RWPE2 (cell line): Measurements from ENCODE around the gene PPIAL4G.
A peak's percentile ranks its signal among the peaks of the same experiment; 100 is the strongest.
"Not testable (repeated sequence)": the region's sequence is repeated elsewhere in the genome, so short reads cannot be mapped to it uniquely, and the experiment has no call there.

Source experiments
- ATAC-seq: fragments of 200-7000 bp; cut with Tn5 transposase; 3 replicates; pipeline ENCODE4 v1.9.1; 2021; ENCODE audit warnings: low read depth
- DNase-seq: peaks from one replicate; pipeline ENCODE4 v3.0.0-alpha.2; 2020; ENCODE audit warnings: low spot score
- H3K27ac ChIP-seq: fragments of 450-650 bp; 2 replicates; pipeline ENCODE4 v1.5.1; 2017; ENCODE audit warnings: mild to moderate bottlenecking; ENCODE audit not compliant: poor library complexity, severe bottlenecking
- H3K27me3 ChIP-seq: fragments of 250-450 bp; sonication (Bioruptor Pico); 2 replicates; pipeline ENCODE4 v1.5.1; 2021; ENCODE audit warnings: mild to moderate bottlenecking, moderate library complexity; ENCODE audit not compliant: insufficient read depth, poor library complexity, severe bottlenecking
- H3K36me3 ChIP-seq: fragments of 250-450 bp; sonication (Bioruptor Pico); 2 replicates; pipeline ENCODE4 v1.5.1; 2020; ENCODE audit warnings: low read depth, mild to moderate bottlenecking, moderate library complexity
- H3K4me1 ChIP-seq: fragments of 250-450 bp; sonication (Bioruptor Pico); 2 replicates; pipeline ENCODE4 v1.5.1; 2021; ENCODE audit warnings: mild to moderate bottlenecking, moderate library complexity; ENCODE audit not compliant: insufficient read depth, poor library complexity, severe bottlenecking
- H3K4me3 ChIP-seq: fragments of 250-450 bp; sonication (Bioruptor Pico); 2 replicates; pipeline ENCODE4 v1.5.1; 2021; ENCODE audit warnings: mild to moderate bottlenecking, moderate library complexity; ENCODE audit not compliant: severe bottlenecking
- H3K9me3 ChIP-seq: fragments of 250-450 bp; sonication (Bioruptor Pico); 2 replicates; pipeline ENCODE4 v1.5.1; 2021; ENCODE audit warnings: mild to moderate bottlenecking, moderate library complexity; ENCODE audit not compliant: severe bottlenecking
- CTCF ChIP-seq: fragments of 450-650 bp; IDR thresholded peaks from one replicate; pipeline ENCODE4 v1.5.1; 2017; ENCODE audit warnings: mild to moderate bottlenecking, moderate library complexity; ENCODE audit not compliant: poor library complexity, severe bottlenecking

Gene PPIAL4G

GRCh38 chr1:148481134-148481533 lies 2.0 kb downstream of the PPIAL4G start:
- not testable (repeated sequence) for DNase-seq, H3K36me3 ChIP-seq, H3K27me3 ChIP-seq, H3K9me3 ChIP-seq, H3K4me1 ChIP-seq, ATAC-seq, H3K27ac ChIP-seq, H3K4me3 ChIP-seq

- H3K36me3 ChIP-seq, DNase-seq, H3K9me3 ChIP-seq, H3K27me3 ChIP-seq, ATAC-seq, H3K4me1 ChIP-seq: not testable (repeated sequence)
- H3K4me3 ChIP-seq, result peak overlapping the region; percentile 43
- H3K27ac ChIP-seq, result peak overlapping the region; percentile 68
These were observed 23.4 kb downstream of the PPIAL4G start for GRCh38 chr1:148459694-148460093.

DNA sequence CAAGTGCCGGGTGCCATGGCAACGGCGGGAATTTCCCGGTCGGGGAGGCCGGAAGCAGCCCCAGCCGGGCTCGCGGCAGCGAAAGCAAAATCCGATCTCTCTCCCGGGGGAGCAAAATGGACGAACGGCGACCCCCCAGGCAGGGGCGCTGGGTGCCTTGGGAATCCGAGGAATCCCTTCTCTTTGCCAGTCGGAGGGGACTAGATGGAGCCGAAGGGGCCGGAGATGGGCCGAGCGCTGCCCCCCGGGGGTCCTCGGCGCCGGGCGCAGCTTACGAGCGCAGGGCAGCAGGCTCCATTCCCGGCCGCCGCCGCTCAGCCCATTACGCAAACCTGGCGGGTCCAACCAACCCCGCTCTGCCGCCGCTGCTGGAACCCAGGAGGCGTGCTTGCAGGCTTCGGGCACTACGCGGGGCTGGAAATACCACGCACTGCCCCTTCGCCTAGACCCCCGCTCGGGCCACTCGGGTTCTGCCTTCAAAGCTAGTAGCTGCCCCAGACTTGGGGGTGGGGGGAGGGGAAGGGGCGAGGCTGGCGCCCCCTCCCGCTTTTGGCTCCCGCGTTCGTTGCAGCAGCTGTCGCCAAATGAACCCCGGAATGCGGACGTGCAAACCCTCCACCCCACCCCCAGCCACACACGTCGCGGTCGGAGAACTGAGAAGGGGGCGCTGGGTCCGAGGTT lies 24.1 kb downstream of the PPIAL4G start:
- not testable (repeated sequence) for H3K27me3 ChIP-seq, H3K36me3 ChIP-seq, DNase-seq, ATAC-seq, H3K4me1 ChIP-seq, H3K9me3 ChIP-seq
- Histone ChIP-seq H3K27ac (peak overlapping the region; percentile 68), H3K4me3 (peak overlapping the region; percentile 43)

DNA sequence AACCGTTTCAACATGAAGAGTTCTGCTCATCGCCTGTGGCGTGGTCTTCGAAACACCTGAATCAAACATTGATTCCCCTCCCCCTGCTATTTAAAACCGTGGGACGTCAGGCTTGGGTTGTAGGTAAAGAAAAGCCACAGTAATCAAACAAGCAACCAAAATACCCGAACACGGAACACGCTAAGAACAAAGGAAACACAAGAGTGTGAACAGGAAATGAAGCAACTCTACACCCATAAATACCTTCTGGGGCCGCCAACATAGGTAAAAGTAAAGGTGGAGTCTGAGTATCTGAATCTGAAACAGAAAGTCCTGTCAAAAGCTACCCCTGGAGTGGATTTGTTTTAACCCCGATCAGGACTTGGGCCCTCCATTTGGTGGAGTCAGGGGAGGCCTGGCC lies 24.7 kb downstream of the PPIAL4G start:
- ATAC-seq, H3K36me3 ChIP-seq, DNase-seq, H3K4me1 ChIP-seq, H3K9me3 ChIP-seq, H3K27me3 ChIP-seq: not testable (repeated sequence)
- H3K4me3 ChIP-seq, result peak overlapping the region; percentile 43
- H3K27ac ChIP-seq, result peak overlapping the region; percentile 68

DNA sequence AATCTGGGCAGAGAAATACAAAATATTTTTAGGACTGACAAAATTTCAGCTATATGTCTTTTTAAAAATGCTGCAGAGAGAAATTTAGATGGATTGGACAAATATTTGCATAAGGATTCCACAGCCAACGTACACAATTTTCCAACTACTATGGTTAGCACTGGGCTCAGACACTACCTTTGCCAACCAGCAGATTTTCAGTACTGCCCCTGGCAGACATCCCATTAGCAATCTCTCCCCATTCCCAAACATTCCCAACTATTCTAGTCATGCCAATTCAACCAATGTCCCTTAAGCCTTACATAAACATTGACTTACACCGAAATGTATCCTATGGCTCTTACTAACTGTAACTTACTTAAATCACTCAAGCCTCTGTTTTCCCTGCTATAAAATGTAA lies 30.3 kb downstream of the PPIAL4G start:
- not testable (repeated sequence) for H3K36me3 ChIP-seq, H3K27ac ChIP-seq, H3K4me1 ChIP-seq, H3K9me3 ChIP-seq, ATAC-seq, H3K4me3 ChIP-seq, DNase-seq, H3K27me3 ChIP-seq

- H3K4me3 ChIP-seq, ATAC-seq, H3K36me3 ChIP-seq, H3K9me3 ChIP-seq, H3K27ac ChIP-seq, H3K4me1 ChIP-seq, H3K27me3 ChIP-seq, DNase-seq: not testable (repeated sequence)
These were observed 43.3 kb downstream of the PPIAL4G start for GRCh38 chr1:148439654-148440325.

DNA sequence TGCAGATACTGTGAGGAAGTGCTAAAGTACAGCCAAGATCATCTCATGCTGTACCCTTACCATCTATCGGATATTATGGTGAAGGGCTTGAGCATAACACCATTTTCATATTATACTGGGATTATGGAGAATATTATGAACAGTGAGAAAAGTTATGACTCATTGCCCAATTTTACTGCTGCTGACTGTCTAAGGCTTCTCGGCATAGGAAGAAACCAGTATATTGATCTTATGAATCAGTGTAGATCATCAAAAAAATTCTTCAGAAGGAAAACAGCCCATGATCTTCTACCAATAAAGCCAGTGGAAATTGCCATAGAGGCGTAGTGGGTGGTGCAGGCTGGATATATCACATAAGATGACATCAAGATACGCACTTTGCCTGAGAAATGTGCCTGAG lies 47.7 kb downstream of the PPIAL4G start:
- DNase-seq, result no peak
- no peaks in the 10 kb centered on the region for H3K9me3 ChIP-seq
- ATAC-seq, result no peak
- H3K4me3 ChIP-seq, result no peak overlapping the region
- TF ChIP-seq CTCF, result no peak
- H3K36me3 ChIP-seq, result no peaks in the 10 kb centered on the region
- H3K4me1 ChIP-seq, result no peaks in the 10 kb centered on the region
- no peaks in the 10 kb centered on the region for H3K27me3 ChIP-seq
- no peak overlapping the region for H3K27ac ChIP-seq
